Measurements from ENCODE around the gene ITGA5.

Gene ITGA5

DNA sequence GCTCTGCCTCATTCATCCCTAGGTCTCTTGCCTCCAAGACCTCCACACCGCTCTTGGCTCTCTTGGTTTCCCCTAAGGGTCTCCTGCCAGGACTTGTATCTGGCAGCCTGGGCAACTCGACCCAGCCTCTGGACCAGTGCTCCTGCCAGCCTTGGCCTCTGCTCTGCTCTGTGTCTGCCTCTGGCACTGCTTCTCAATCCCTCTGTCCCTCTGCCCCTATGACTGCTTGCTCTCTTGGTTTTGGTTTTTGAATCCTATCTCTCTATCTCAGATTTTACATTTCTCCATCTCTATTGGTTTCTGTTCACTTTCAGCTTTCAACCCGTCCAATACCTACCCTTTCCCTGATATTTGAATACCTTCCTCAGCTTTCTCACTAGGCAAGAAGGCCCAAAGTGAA is 6.3 kb downstream of the ITGA5 start:
- H3K4me3 ChIP-seq (replicated peaks in 1 of 2; ENCODE audit: low read depth in 2 of 2, low read length in 2 of 2) = no peak overlapping the region
- DNase-seq (ENCODE audit: low read depth in 2 of 2) = no peak
- TF ChIP-seq, protein P1, sequence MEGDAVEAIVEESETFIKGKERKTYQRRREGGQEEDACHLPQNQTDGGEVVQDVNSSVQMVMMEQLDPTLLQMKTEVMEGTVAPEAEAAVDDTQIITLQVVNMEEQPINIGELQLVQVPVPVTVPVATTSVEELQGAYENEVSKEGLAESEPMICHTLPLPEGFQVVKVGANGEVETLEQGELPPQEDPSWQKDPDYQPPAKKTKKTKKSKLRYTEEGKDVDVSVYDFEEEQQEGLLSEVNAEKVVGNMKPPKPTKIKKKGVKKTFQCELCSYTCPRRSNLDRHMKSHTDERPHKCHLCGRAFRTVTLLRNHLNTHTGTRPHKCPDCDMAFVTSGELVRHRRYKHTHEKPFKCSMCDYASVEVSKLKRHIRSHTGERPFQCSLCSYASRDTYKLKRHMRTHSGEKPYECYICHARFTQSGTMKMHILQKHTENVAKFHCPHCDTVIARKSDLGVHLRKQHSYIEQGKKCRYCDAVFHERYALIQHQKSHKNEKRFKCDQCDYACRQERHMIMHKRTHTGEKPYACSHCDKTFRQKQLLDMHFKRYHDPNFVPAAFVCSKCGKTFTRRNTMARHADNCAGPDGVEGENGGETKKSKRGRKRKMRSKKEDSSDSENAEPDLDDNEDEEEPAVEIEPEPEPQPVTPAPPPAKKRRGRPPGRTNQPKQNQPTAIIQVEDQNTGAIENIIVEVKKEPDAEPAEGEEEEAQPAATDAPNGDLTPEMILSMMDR (IDR thresholded peaks at IDR 0.05; ENCODE audit: low read depth, low read length) = no peak

DNA sequence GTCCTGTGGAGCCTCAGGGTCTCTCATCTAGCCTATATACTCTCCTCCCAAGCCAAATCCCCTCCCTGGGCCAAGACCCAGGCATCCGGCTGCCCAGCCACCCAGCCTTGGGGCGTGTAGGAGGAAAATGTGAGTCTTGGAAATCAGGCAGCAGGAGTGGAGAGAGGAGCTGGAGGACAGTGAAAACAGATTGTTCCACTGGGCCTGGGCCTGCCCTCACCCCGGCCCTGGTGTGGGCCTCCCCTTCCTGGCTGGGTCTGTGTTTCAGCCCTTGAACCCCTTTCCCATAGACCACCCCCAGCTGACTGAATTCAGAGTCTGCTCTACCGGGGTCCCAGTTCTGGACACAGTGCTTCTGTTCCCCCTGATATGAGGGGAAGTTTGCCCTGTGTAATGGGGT is 6.7 kb downstream of the ITGA5 start:
- TF ChIP-seq, protein P1 (IDR thresholded peaks at IDR 0.05; ENCODE audit: low read depth, low read length) = no peak
- DNase-seq (ENCODE audit: low read depth in 2 of 2) = no peak

DNA sequence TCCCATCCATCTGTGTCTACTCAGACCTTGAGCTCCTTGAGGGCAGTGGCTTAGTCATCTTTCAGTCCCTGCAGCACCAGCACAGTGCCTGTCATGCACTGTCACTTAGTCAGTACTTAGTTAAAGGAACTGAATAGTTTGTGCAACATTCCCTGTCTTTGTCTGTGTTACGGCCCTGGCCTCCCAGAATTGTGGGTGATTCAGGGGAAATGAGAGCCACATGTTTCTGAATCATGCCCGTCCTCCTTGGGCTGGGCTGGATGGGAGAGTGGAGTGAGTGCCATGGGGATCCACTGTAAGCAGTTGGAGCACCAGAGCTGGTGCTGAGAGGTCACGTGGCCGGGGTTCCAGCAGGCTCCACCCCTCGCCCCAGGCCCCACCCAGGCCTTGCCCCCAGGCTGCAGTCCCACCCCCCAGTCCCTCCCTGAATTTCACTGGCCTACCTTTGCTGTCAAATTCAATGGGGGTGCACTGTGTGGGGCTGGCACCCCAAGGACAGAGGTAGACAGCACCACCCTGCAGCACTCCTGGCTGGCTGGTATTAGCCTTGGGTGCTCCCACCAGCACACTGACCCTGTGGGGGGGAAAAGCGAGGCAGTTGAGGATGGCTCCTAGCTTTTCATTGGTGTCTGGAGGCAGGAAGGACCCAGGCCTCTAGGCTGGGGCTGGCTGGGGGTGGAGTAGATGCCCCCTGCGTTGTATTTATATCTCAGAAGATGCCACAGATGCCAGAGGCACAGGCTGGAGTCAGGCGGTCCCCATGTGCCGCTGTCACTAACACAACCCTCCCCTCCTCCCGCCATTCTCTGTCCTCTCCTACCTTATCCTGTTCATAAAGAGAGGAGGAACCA is 7.5 kb downstream of the ITGA5 start:
- peak; percentile 88 to 98 for DNase-seq (ENCODE audit: low read depth in 2 of 2)
- H3K4me3 ChIP-seq (replicated peaks in 1 of 2; ENCODE audit: low read depth in 2 of 2, low read length in 2 of 2) = no peak overlapping the region
- TF ChIP-seq, protein P1 (IDR thresholded peaks at IDR 0.05; ENCODE audit: low read depth, low read length) = no peak

More for the DNA sequence above, 6.7 kb downstream of the ITGA5 start:
- peak overlapping the region in 1 of 2 donors; percentile 5 for H3K4me3 ChIP-seq (replicated peaks in 1 of 2; ENCODE audit: low read depth in 2 of 2, low read length in 2 of 2)

DNA sequence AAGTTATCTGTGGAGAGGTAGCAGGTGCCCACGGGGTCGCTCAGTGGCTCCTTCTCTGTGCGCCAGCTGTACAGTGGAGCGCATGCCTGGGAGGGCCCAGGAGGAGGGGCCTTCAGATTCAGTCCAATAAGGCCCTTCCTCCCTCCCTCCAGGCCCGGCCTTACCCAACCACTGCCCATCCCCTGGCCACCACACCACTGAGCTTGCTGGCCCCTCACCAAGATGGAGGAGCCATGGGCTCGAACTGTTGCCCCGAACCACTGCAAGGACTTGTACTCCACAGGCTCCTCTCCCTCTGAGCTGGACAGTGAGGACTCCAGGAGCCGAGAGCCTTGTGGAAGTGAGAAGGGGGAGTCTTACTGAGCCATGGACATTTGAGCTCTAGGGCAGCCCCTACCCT is 9.8 kb downstream of the ITGA5 start:
- DNase-seq (ENCODE audit: low read depth in 2 of 2) = no peak
- H3K4me3 ChIP-seq (replicated peaks in 1 of 2; ENCODE audit: low read depth in 2 of 2, low read length in 2 of 2) = no peak overlapping the region
- TF ChIP-seq, protein P1 (IDR thresholded peaks at IDR 0.05; ENCODE audit: low read depth, low read length) = no peak

DNA sequence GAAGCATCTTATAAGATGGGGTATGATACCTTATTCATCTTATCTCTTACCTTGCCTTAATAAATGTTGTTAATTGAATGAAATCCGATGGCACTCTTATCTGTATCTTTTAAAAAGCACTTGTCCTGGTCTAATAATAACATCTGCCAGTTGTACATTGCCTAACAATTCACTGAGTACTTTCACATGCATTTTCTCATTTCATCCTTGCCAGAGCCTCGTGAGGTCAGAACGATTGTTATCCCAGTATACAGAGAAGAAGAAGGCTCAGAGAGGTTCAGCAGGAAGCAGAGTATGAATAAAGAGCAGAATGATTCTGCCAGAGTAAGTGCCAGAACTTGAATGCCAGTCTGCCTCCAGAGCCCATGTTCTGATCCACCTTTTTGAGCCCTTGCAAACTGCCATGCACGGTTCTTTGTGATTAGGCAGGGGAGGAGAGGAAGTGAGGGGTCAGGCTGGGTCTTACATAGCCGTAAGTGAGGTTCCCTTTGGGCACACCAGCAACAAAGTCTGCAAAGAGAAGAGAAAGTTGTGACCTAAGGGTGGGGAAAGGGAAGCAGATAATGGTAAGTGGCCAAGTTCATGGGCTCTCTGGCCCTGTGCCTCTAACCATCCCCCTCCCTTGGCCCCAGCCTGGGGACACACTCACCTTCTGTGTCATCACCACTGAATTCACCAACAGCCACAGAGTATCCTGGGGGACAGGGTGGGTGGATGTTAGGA is 11.7 kb downstream of the ITGA5 start:
- H3K4me3 ChIP-seq (replicated peaks in 1 of 2; ENCODE audit: low read depth in 2 of 2, low read length in 2 of 2) = no peak overlapping the region
- no peak for DNase-seq (ENCODE audit: low read depth in 2 of 2)
- TF ChIP-seq, protein P1 (IDR thresholded peaks at IDR 0.05; ENCODE audit: low read depth, low read length) = no peak

DNA sequence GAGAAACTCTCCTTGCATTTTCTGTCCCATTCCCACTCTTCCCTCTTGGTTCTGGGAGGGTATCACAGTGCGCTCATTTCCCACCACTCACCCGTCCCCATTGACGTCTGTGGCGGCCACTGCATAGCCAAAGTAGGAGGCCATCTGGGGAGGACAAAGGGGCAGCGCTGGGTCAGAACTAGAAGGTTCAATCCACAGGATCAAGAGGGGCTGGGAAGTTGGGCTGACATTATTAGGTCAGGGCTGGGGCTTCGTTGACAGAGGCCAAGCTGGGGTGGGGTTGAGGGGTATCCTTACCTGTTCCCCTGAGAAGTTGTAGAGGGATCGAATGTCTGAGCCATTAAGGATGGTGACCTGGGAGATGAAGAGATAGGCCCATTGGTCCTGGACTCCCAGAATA is 13.5 kb downstream of the ITGA5 start:
- DNase-seq (ENCODE audit: low read depth in 2 of 2) = no peak
- H3K4me3 ChIP-seq (replicated peaks in 1 of 2; ENCODE audit: low read depth in 2 of 2, low read length in 2 of 2) = no peak overlapping the region
- TF ChIP-seq, protein P1 (IDR thresholded peaks at IDR 0.05; ENCODE audit: low read depth, low read length) = no peak
